ENCODE data around the gene DTNA.
"Not testable (repeated sequence)": the region's sequence is repeated elsewhere in the genome, so short reads cannot be mapped to it uniquely, and the experiment has no call there.

The DTNA gene
- 0 to 0.19 (median 0) reads per million in 3 donors for total RNA-seq

DNA sequence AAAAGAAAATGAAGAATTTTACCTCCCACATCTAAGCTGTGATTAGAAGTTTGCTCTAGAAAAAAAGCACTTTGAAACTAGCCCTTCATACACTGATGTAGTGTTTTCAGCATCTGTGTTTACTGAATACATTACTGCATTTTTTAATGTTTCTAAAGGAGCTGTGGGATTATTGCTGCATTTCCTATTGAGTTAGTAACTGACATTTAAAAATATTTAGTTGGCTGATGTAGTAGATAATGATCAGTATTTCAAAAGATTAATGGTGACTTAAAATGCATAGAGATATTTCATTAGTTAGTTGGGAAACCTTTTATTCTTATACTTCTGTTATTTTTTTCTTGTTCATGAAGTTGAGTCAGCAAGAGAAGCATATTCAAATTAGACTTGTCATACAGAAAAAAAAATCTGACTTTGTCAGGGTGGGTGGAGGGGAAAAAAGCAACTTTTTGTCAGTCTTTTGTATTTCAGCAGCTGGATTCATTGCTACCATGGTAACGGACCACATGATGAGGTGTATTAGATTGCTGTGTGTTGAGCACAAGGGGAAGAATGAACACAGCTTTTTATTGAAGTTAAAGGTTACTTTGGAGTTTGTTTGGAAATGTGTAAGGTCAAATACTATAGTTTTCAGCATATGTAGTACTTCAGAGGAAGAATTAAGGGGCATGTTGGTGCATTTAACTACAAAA lies at the start of gene DTNA:
Gene DTNA, plus strand, starts transcription at position 549 of the 692 bp plus-strand sequence. CDS start 45,679 bp downstream, outside the sequence.
- Histone ChIP-seq H3K4me3 (ENCODE audit: insufficient read depth, low read depth, low read length, poor library complexity, severe bottlenecking) (no peak within 1 kb of the TSS), H3K36me3 (ENCODE audit: control insufficient read depth, insufficient read depth, low read length) (no peaks in the 10 kb centered on the region), H3K4me1 (ENCODE audit: control insufficient read depth, insufficient read depth, low read length, poor library complexity, severe bottlenecking) (no peaks in the 10 kb centered on the region), H3K27me3 (replicated peaks; ENCODE audit: control insufficient read depth, insufficient read depth, low read length, poor library complexity, severe bottlenecking) (no peaks in the 10 kb centered on the region), H3K27ac (ENCODE audit: insufficient read depth, low read length, poor library complexity, severe bottlenecking) (no peak within 1 kb of the TSS), H3K9me3 (ENCODE audit: control insufficient read depth, low read length) (no peaks in the 10 kb centered on the region)
- no peak for DNase-seq

DNA sequence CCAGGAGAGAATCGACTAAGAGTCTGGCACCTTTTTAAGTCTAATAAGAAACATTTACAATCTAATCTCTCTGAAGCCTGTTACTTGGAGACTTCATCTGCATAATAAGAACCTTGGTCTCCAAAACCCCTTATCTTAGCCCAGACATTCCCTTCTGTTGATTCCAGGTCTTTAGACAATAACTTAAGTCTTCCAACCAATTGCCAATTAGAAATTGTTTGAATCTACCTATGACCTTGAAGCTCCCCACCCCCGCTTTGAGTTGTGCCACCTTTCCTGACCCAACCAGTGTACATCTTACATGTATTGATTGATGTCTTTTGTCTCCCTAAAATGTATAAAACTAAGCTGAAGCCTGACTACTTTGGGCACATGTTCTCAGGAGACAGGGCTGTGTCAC lies 49.5 kb upstream of the DTNA start:
- H3K36me3 ChIP-seq (ENCODE audit: control insufficient read depth, insufficient read depth, low read length) = no peaks in the 10 kb centered on the region
- DNase-seq = no peak
- H3K4me1 ChIP-seq (ENCODE audit: control insufficient read depth, insufficient read depth, low read length, poor library complexity, severe bottlenecking) = no peaks in the 10 kb centered on the region
- H3K27ac ChIP-seq (ENCODE audit: insufficient read depth, low read length, poor library complexity, severe bottlenecking) = no peak overlapping the region
- no peaks in the 10 kb centered on the region for H3K27me3 ChIP-seq (replicated peaks; ENCODE audit: control insufficient read depth, insufficient read depth, low read length, poor library complexity, severe bottlenecking)
- H3K4me3 ChIP-seq (ENCODE audit: insufficient read depth, low read depth, low read length, poor library complexity, severe bottlenecking) = no peak overlapping the region
- H3K9me3 ChIP-seq (ENCODE audit: control insufficient read depth, low read length) = no peaks in the 10 kb centered on the region

DNA sequence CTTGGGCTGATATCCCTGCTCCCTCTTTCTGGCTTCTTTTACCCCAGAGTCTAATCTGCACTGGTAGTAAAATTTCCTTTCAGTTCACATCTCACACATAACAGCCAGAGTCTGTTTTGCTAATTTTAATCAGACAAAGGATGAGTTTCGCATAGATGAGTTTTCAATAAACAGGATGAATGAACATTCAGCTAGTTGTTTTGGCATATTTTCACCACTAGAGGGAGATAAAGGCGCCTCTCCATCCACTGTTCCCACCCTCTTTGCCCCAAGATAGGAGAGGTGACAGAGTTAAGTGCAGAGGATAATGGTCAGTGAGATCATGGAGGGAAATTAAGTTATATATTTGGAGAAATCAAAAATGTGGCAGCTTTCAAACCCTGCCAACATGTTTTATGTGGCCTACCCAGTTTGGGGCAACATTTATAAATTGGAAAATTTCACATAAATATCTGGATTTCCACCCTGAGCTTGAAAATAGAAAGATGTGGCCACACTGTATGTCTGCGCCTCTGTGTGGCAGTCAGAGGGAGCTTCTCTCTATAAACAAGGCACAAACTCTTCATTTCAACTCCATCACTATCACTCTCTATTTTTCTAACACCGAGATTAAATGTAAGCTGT lies 48.5 kb upstream of the DTNA start:
- Histone ChIP-seq H3K4me1 (ENCODE audit: control insufficient read depth, insufficient read depth, low read length, poor library complexity, severe bottlenecking) (no peaks in the 10 kb centered on the region), H3K9me3 (ENCODE audit: control insufficient read depth, low read length) (no peaks in the 10 kb centered on the region), H3K27ac (ENCODE audit: insufficient read depth, low read length, poor library complexity, severe bottlenecking) (no peak overlapping the region), H3K36me3 (ENCODE audit: control insufficient read depth, insufficient read depth, low read length) (no peaks in the 10 kb centered on the region), H3K27me3 (replicated peaks; ENCODE audit: control insufficient read depth, insufficient read depth, low read length, poor library complexity, severe bottlenecking) (no peaks in the 10 kb centered on the region), H3K4me3 (ENCODE audit: insufficient read depth, low read depth, low read length, poor library complexity, severe bottlenecking) (no peak overlapping the region)
- no peak for DNase-seq

DNA sequence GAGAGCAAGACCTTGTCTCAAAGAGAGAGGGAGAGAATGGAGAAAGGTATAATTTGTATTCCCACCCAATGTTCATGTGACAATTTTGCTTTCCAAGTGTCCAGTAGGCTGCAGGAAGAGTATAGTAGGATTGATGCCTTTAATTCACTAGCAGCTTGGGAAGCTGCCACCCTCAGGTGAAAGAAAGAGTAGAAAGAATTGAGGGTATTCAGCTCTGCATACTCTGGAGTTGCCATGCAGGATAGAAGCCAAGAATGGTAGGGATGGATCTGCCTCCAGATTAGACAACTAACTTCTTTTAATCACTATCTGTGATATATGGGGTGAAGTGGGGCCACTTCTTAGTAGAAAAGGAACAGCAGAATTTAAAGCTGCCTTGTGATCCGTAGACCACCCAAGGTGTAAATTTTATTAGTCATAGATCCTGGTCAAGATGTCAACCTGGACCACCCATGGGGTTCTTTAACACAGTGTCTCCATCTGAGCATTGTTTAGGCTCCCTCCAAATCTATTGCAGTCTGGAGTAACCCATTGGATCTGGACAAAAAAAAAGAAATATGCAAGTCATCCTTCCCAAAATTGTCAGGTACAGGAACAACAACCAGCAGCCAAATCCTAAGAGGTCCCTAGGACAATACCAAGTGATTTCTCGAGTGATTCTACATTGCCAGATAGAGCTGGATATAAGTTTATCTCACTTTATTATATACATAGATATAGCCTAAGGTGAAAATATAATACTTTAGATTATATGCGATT lies 33.1 kb upstream of the DTNA start:
- H3K36me3 ChIP-seq (ENCODE audit: control insufficient read depth, insufficient read depth, low read length) = no peaks in the 10 kb centered on the region

DNA sequence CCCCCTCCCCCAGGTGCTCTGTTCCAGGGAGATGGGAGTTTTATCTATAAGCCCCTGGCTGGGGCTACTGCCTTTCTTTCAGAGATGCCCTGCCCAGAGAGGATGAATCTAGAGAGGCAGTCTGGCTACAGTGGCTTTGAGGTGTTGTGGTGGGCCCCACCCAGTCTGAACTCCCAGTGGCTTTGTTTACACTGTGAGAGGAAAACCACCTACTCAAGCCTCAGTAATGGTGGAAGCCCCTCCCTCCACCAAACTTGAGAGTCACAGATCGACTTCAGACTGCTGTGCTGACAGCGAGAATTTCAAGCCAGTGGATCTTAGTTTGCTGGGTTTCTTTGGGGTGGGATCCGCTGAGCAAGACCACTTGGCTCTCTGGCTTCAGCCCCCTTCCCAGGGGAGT lies 20.3 kb upstream of the DTNA start:
- DNase-seq; H3K27ac ChIP-seq (ENCODE audit: insufficient read depth, low read length, poor library complexity, severe bottlenecking); H3K9me3 ChIP-seq (ENCODE audit: control insufficient read depth, low read length); H3K4me3 ChIP-seq (ENCODE audit: insufficient read depth, low read depth, low read length, poor library complexity, severe bottlenecking); H3K27me3 ChIP-seq (replicated peaks; ENCODE audit: control insufficient read depth, insufficient read depth, low read length, poor library complexity, severe bottlenecking); H3K4me1 ChIP-seq (ENCODE audit: control insufficient read depth, insufficient read depth, low read length, poor library complexity, severe bottlenecking); H3K36me3 ChIP-seq (ENCODE audit: control insufficient read depth, insufficient read depth, low read length): not testable (repeated sequence)

More for the DNA sequence above, 33.1 kb upstream of the DTNA start:
- DNase-seq = no peak
- no peak overlapping the region for H3K4me3 ChIP-seq (ENCODE audit: insufficient read depth, low read depth, low read length, poor library complexity, severe bottlenecking)
- no peaks in the 10 kb centered on the region for H3K4me1 ChIP-seq (ENCODE audit: control insufficient read depth, insufficient read depth, low read length, poor library complexity, severe bottlenecking)
- no peaks in the 10 kb centered on the region for H3K27me3 ChIP-seq (replicated peaks; ENCODE audit: control insufficient read depth, insufficient read depth, low read length, poor library complexity, severe bottlenecking)
- no peaks in the 10 kb centered on the region for H3K9me3 ChIP-seq (ENCODE audit: control insufficient read depth, low read length)
- no peak overlapping the region for H3K27ac ChIP-seq (ENCODE audit: insufficient read depth, low read length, poor library complexity, severe bottlenecking)

DNA sequence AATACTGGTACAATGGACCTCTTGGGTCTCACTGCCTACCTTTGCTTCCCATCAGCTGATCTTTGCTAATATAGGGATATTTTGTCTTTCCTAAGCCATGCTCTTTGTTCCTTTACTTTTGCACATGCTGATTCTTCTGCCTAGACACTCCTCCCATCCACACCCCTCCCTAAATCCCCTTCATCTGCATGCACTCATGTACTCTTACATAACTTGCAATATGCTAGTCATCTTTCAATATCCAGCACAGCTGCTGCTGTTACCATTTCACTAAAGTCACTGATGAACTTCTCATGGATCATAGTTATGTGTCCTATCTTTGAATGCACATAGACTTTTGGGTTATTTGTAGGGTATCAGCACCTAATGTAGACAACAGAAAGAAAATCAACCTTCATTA lies 18.5 kb upstream of the DTNA start:
- Histone ChIP-seq H3K4me1 (ENCODE audit: control insufficient read depth, insufficient read depth, low read length, poor library complexity, severe bottlenecking) (no peaks in the 10 kb centered on the region), H3K36me3 (ENCODE audit: control insufficient read depth, insufficient read depth, low read length) (no peaks in the 10 kb centered on the region), H3K9me3 (ENCODE audit: control insufficient read depth, low read length) (no peaks in the 10 kb centered on the region), H3K4me3 (ENCODE audit: insufficient read depth, low read depth, low read length, poor library complexity, severe bottlenecking) (no peak overlapping the region), H3K27ac (ENCODE audit: insufficient read depth, low read length, poor library complexity, severe bottlenecking) (no peak overlapping the region), H3K27me3 (replicated peaks; ENCODE audit: control insufficient read depth, insufficient read depth, low read length, poor library complexity, severe bottlenecking) (no peaks in the 10 kb centered on the region)
- DNase-seq = no peak

DNA sequence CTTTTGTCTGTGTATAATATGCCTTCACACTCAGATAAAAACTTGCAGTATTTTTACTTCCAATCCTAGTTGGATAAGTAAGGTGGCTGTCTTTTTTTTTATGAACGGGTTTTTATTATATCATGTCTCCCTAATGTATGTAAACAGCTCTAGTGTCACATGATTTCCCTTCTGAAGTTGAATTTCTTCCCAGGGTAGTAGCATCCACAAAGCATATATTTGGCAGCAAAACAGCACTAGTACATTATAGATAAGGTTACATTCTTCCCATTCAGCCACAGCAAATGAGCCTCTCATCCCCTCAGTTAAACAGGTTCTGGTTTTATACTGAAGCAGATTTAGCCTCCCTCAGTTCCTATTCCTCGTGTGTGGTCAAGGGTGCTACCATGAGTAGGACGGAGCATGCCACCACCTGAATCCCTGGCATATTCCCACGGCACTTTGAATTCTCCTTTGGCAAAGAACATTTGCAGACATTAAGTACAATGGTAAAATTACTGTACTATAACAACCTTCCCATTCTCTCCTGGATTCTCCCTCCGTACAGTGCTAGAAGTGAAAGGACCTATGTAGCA lies 15.4 kb upstream of the DTNA start:
- Histone ChIP-seq H3K27me3 (replicated peaks; ENCODE audit: control insufficient read depth, insufficient read depth, low read length, poor library complexity, severe bottlenecking) (no peaks in the 10 kb centered on the region), H3K9me3 (ENCODE audit: control insufficient read depth, low read length) (no peaks in the 10 kb centered on the region), H3K36me3 (ENCODE audit: control insufficient read depth, insufficient read depth, low read length) (no peaks in the 10 kb centered on the region), H3K4me3 (ENCODE audit: insufficient read depth, low read depth, low read length, poor library complexity, severe bottlenecking) (no peak overlapping the region), H3K4me1 (ENCODE audit: control insufficient read depth, insufficient read depth, low read length, poor library complexity, severe bottlenecking) (no peaks in the 10 kb centered on the region), H3K27ac (ENCODE audit: insufficient read depth, low read length, poor library complexity, severe bottlenecking) (no peak overlapping the region)
- no peak for DNase-seq

DNA sequence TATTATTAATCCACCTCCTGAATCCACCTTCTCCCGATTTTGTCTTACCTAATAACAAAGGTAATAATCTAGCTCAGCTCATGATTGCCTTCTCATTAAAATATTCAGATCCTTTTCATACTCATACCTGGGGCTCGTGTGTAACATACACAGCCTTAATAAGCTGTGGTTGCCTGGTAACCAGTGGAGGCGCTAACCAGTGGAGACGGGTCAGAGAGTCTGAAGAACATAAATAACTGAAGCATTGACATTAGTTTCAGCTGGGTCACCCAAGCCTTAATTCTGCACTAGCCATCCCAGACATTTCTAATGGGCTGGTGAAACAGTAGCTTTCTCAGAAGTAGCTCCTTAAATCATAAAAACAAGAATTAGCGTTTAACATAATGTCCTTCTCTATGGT lies 14.8 kb upstream of the DTNA start:
- no peaks in the 10 kb centered on the region for H3K9me3 ChIP-seq (ENCODE audit: control insufficient read depth, low read length)
- no peak for DNase-seq
- H3K36me3 ChIP-seq (ENCODE audit: control insufficient read depth, insufficient read depth, low read length) = no peaks in the 10 kb centered on the region
- H3K27me3 ChIP-seq (replicated peaks; ENCODE audit: control insufficient read depth, insufficient read depth, low read length, poor library complexity, severe bottlenecking) = no peaks in the 10 kb centered on the region
- H3K4me1 ChIP-seq (ENCODE audit: control insufficient read depth, insufficient read depth, low read length, poor library complexity, severe bottlenecking) = no peaks in the 10 kb centered on the region
- no peak overlapping the region for H3K4me3 ChIP-seq (ENCODE audit: insufficient read depth, low read depth, low read length, poor library complexity, severe bottlenecking)
- H3K27ac ChIP-seq (ENCODE audit: insufficient read depth, low read length, poor library complexity, severe bottlenecking) = no peak overlapping the region

DNA sequence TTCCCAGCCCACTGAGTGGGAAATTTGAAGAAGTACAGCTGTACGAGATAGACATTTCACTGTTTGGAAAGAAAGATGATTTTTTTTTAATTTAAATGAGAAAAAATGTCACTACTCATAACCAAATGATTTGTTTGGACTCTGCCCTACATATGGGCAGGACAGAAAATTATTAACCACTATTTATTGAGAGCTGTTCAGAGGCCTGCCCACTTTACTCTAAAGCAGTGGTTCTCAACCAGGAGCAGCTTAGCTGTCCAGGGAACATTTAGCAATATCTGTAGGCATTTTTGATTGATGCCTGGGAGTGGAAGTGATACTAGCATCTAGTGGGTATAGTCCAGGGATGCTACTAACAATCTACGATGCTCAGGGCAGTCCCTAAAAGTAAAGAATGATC lies 13.4 kb upstream of the DTNA start:
- H3K36me3 ChIP-seq (ENCODE audit: control insufficient read depth, insufficient read depth, low read length) = no peaks in the 10 kb centered on the region
- no peak overlapping the region for H3K27ac ChIP-seq (ENCODE audit: insufficient read depth, low read length, poor library complexity, severe bottlenecking)
- no peak overlapping the region for H3K4me3 ChIP-seq (ENCODE audit: insufficient read depth, low read depth, low read length, poor library complexity, severe bottlenecking)
- no peaks in the 10 kb centered on the region for H3K9me3 ChIP-seq (ENCODE audit: control insufficient read depth, low read length)
- no peak for DNase-seq
- no peaks in the 10 kb centered on the region for H3K4me1 ChIP-seq (ENCODE audit: control insufficient read depth, insufficient read depth, low read length, poor library complexity, severe bottlenecking)
- H3K27me3 ChIP-seq (replicated peaks; ENCODE audit: control insufficient read depth, insufficient read depth, low read length, poor library complexity, severe bottlenecking) = no peaks in the 10 kb centered on the region

DNA sequence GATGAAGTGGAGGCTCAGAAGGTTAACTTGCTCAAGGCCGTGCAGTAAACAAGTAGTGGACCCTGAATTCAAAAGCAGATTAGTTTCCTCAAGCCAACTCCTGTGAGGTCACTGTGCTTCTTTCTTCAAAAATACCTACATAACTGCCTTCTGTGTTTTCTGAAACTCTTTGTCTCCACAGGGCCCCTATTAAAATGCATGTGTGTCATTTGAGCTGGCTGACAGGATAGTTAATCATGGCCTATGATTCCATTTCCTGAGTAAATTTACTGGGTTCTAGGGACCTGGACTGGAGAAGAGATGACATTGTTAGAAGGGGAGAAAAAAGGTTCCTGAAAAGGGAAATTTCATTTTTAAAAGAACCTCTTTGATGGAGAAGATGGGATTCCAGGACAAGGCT lies 12.9 kb upstream of the DTNA start:
- no peak for DNase-seq
- Histone ChIP-seq H3K9me3 (ENCODE audit: control insufficient read depth, low read length) (no peaks in the 10 kb centered on the region), H3K27ac (ENCODE audit: insufficient read depth, low read length, poor library complexity, severe bottlenecking) (no peak overlapping the region), H3K27me3 (replicated peaks; ENCODE audit: control insufficient read depth, insufficient read depth, low read length, poor library complexity, severe bottlenecking) (no peaks in the 10 kb centered on the region), H3K36me3 (ENCODE audit: control insufficient read depth, insufficient read depth, low read length) (no peaks in the 10 kb centered on the region), H3K4me3 (ENCODE audit: insufficient read depth, low read depth, low read length, poor library complexity, severe bottlenecking) (no peak overlapping the region), H3K4me1 (ENCODE audit: control insufficient read depth, insufficient read depth, low read length, poor library complexity, severe bottlenecking) (no peaks in the 10 kb centered on the region)
